Measurements from ENCODE around the gene IQGAP3. TPM values are rescaled to one million over a fixed set of nuclear protein-coding genes. Genes with fewer than 3 reads are reported as not detected.
A peak's percentile ranks its signal among the peaks of the same experiment; 100 is the strongest.

IQGAP3 gene
- total and polyA plus RNA-seq, 2 donors (not counting 1 experiment from before 2014, with no cell fraction given), result 2.7 to 16.0 TPM

- H3K36me3 ChIP-seq (ENCODE audit: control insufficient read depth, insufficient read depth, low read length), result no peaks in the 10 kb centered on the region
- H3K27ac ChIP-seq (ENCODE audit: insufficient read depth, low read length), result no peak overlapping the region
Measured at GRCh38 chr1:156602557-156602993, 30.2 kb upstream of the IQGAP3 start.

DNA sequence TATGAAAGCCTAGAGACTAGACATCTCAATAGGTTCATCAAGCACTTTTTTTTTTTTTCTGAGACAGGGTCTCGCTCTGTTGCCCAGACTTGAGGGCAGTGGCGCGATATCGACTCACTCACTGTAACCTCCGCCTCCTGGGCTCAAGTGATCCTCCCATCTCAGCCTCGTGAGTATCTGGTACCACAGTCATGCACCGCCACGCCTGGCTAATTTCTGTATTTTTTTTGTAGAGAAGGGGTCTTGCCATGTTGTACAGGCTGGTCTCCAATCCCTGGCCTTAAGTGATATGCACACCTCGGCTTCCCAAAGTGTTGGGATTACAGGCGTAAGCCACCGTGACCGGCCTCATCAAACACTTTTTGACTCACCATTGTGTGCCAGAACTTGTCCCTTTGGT lies 29.5 kb upstream of the IQGAP3 start:
- H2AFZ ChIP-seq (ENCODE audit: low read length), result peak overlapping the region; percentile 94
- H3K9me3 ChIP-seq (ENCODE audit: control insufficient read depth, insufficient read depth, low read depth, low read length), result no peaks in the 10 kb centered on the region
- H3K4me2 ChIP-seq (ENCODE audit: extremely low read depth, insufficient read depth, low read length), result peak overlapping the region; percentile 96
- peak overlapping the region; percentile 71 for H3K9ac ChIP-seq (ENCODE audit: insufficient read depth, low read length)
- H3K4me3 ChIP-seq (replicated peaks in 1 of 4; ENCODE audit: control extremely low read depth in 1 of 4, insufficient read depth in 1 of 4, low read depth in 3 of 4, low read length in 4 of 4), result peak overlapping the region; percentile 84 to 98 (median 92)
- no peaks in the 10 kb centered on the region for H4K20me1 ChIP-seq (ENCODE audit: control insufficient read depth, extremely low read depth, insufficient read depth, low read length)
- peaks cover 4% of the 10 kb centered on the region for H3K36me3 ChIP-seq (ENCODE audit: control insufficient read depth, insufficient read depth, low read length)
- peaks cover 7% of the 10 kb centered on the region for H3K4me1 ChIP-seq (ENCODE audit: control insufficient read depth, extremely low read depth, insufficient read depth, low read length)
- H3K27me3 ChIP-seq (ENCODE audit: control insufficient read depth, insufficient read depth, low read length), result no peaks in the 10 kb centered on the region
- peak overlapping the region; percentile 90 for H3K27ac ChIP-seq (ENCODE audit: insufficient read depth, low read length)
- TF ChIP-seq CTCF (conservative IDR thresholded peaks at IDR 0.05 in 1 of 2, IDR thresholded peaks at IDR 0.05 in 1 of 2; ENCODE audit: low read depth in 1 of 2, low read length in 2 of 2), result no peak
- no peak for TF ChIP-seq EZH2 (IDR thresholded peaks at IDR 0.05; ENCODE audit: low read length, missing control alignments)
- no peak for DNase-seq (ENCODE audit: low read depth in 2 of 2)
- H3K79me2 ChIP-seq (ENCODE audit: control insufficient read depth, insufficient read depth, low read length), result peaks cover 15% of the 10 kb centered on the region

More at GRCh38 chr1:156602557-156602993, 30.2 kb upstream of the IQGAP3 start:
- Histone ChIP-seq H3K4me2 (ENCODE audit: extremely low read depth, insufficient read depth, low read length) (no peak overlapping the region), H3K9ac (ENCODE audit: insufficient read depth, low read length) (no peak overlapping the region), H3K4me3 (replicated peaks in 1 of 4; ENCODE audit: control extremely low read depth in 1 of 4, insufficient read depth in 1 of 4, low read depth in 3 of 4, low read length in 4 of 4) (no peak overlapping the region), H3K9me3 (ENCODE audit: control insufficient read depth, insufficient read depth, low read depth, low read length) (no peaks in the 10 kb centered on the region), H3K4me1 (ENCODE audit: control insufficient read depth, extremely low read depth, insufficient read depth, low read length) (peaks cover 7% of the 10 kb centered on the region), H3K79me2 (ENCODE audit: control insufficient read depth, insufficient read depth, low read length) (peaks cover 15% of the 10 kb centered on the region), H4K20me1 (ENCODE audit: control insufficient read depth, extremely low read depth, insufficient read depth, low read length) (no peaks in the 10 kb centered on the region), H3K27me3 (ENCODE audit: control insufficient read depth, insufficient read depth, low read length) (no peaks in the 10 kb centered on the region), H2AFZ (ENCODE audit: low read length) (peak overlapping the region; percentile 38)
- TF ChIP-seq CTCF (conservative IDR thresholded peaks at IDR 0.05 in 1 of 2, IDR thresholded peaks at IDR 0.05 in 1 of 2; ENCODE audit: low read depth in 1 of 2, low read length in 2 of 2) (peak; percentile 22 to 32), EZH2 (IDR thresholded peaks at IDR 0.05; ENCODE audit: low read length, missing control alignments) (no peak)
- peak in 1 of 2 donors; percentile 5 for DNase-seq (ENCODE audit: low read depth in 2 of 2)

GRCh38 chr1:156601122-156601830 lies 28.9 kb upstream of the IQGAP3 start, which contains the start of gene GPATCH4:
GPATCH4 (minus strand) TSS chr1:156601479.
- Histone ChIP-seq H3K36me3 (ENCODE audit: control insufficient read depth, insufficient read depth, low read length) (peaks cover 6% of the 10 kb centered on the region), H3K27ac (ENCODE audit: insufficient read depth, low read length) (peak within 1 kb of the TSS; percentile 90), H4K20me1 (ENCODE audit: control insufficient read depth, extremely low read depth, insufficient read depth, low read length) (no peaks in the 10 kb centered on the region), H2AFZ (ENCODE audit: low read length) (peak within 1 kb of the TSS; percentile 95), H3K79me2 (ENCODE audit: control insufficient read depth, insufficient read depth, low read length) (peaks cover 15% of the 10 kb centered on the region), H3K4me3 (replicated peaks in 1 of 4; ENCODE audit: control extremely low read depth in 1 of 4, insufficient read depth in 1 of 4, low read depth in 3 of 4, low read length in 4 of 4) (peak within 1 kb of the TSS; percentile 84 to 98 (median 92)), H3K4me2 (ENCODE audit: extremely low read depth, insufficient read depth, low read length) (peak within 1 kb of the TSS; percentile 96), H3K9ac (ENCODE audit: insufficient read depth, low read length) (peak within 1 kb of the TSS; percentile 83), H3K4me1 (ENCODE audit: control insufficient read depth, extremely low read depth, insufficient read depth, low read length) (peaks cover 7% of the 10 kb centered on the region), H3K9me3 (ENCODE audit: control insufficient read depth, insufficient read depth, low read depth, low read length) (no peaks in the 10 kb centered on the region), H3K27me3 (ENCODE audit: control insufficient read depth, insufficient read depth, low read length) (no peaks in the 10 kb centered on the region)
- DNase-seq (ENCODE audit: low read depth in 2 of 2), result peak; percentile 91 to 96
- TF ChIP-seq EZH2 (IDR thresholded peaks at IDR 0.05; ENCODE audit: low read length, missing control alignments) (no peak), CTCF (conservative IDR thresholded peaks at IDR 0.05 in 1 of 2, IDR thresholded peaks at IDR 0.05 in 1 of 2; ENCODE audit: low read depth in 1 of 2, low read length in 2 of 2) (no peak)
